C4-2B (cell line): ENCODE data around the gene CIRBP.

ENCODE experiments used
- H3K27ac ChIP-seq: fragments of 450-650 bp; 2 replicates; pipeline ENCODE4 v1.5.1; 2017
- CTCF ChIP-seq: fragments of 450-650 bp; conservative IDR thresholded peaks from 2 replicates; pipeline ENCODE4 v1.5.1; 2017; ENCODE audit warnings: mild to moderate bottlenecking
- ZFX ChIP-seq: fragments of 450-650 bp; IDR thresholded peaks from 2 replicates; pipeline ENCODE4 v1.6.1; 2017

CIRBP gene

GRCh38 chr19:1231729-1232637 lies 37.1 kb upstream of the CIRBP start:
- no peak overlapping the region for H3K27ac ChIP-seq
- TF ChIP-seq CTCF (no peak), ZFX (no peak)

- no peak for TF ChIP-seq CTCF
- TF ChIP-seq ZFX = no peak
- no peak overlapping the region for H3K27ac ChIP-seq
Observed at GRCh38 chr19:1232652-1233072, 36.5 kb upstream of the CIRBP start.

- TF ChIP-seq CTCF (no peak), ZFX (no peak)
- no peak overlapping the region for H3K27ac ChIP-seq
Observed at GRCh38 chr19:1233115-1233667, 35.9 kb upstream of the CIRBP start.

DNA sequence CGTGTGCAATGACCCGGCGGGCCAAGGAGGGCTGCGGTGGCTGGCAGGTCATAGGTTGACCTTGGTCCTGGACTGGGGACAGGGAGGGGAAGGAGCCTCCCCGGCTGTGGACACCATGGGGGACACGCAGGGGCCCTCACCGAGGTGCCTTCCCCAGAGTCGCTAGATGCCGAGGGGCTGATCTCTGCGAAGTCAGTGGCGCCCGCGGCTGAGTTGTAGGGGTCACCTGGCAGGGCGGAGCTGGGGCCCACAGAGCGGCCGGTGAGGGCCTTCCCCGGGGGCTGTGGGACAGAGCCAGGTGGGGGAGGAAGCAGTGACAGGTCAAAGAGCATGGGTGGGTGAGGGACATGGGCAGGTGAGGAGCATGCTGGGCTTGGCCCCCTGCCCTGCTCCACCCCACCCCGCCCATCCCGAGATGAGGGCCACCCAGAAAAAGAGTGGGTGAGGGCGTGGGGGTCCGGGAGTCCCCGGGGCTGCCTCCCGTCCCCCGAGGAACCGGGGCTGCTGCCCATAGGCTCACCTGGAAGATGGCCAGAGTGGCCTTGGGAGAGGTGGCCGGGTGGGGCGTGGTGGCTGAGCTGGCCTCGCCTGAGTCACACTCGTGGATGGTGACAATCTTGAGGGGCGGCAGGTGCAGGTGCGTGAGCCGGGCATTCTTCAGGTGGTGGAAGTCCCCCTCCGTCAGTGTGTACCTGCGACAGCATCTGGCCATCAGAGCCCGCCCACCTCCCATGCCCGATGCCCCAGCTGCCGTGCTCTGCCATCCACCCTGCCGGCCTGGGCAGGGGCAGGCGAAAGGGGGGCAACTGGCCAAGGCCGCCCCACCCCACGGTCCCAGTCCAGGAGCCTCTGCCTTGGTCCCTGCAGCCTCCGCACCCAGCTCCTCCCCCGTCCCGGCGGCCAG lies 34.8 kb upstream of the CIRBP start:
- TF ChIP-seq ZFX (no peak), CTCF (no peak)
- H3K27ac ChIP-seq = no peak overlapping the region

- TF ChIP-seq ZFX = no peak
- no peak for TF ChIP-seq CTCF
- H3K27ac ChIP-seq = no peak overlapping the region
Observed at GRCh38 chr19:1234955-1235380, 34.2 kb upstream of the CIRBP start.

DNA sequence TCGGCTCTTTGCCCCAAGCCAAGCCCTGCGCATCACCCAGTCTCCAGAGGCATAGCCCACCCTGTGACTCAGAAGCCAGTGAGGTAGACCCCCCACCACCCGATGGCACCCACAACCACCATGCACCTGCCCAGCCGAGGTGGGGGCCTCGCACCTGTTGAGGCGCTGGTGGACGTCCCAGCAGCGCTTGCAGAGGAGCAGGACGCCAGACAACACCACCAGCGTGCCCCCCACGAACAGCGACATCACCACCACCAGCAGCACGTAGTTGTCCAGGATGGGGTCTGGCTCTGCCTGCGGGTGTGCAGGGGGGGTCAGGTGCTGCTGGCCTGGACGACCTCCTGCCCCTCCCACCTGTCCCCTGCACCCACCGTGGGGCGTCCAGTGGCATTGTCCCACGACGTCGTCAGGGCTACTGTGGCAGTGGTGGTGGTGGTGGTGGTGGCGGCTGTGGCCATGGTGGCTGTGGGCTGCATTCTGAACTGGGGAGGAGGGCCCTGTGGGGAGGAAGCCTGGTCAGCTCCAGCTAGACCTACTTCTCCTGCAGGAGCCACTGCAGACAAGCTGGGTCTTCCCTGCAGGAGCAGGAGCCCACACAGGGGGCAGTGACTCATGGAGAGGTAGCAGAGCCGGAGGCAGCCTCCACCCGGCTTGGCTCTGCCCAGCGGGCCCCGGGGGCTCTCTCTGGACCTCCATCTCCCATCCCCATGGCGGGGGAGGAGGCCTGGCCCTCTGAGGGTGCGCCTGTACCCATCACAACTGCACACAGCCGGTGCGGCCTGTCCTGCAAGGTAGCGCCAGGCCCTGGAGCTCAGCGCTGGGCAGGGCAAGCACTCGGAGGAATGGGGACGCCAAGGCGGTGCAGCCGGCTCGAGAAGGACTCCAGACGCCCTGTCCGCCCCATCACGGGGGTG lies 33.2 kb upstream of the CIRBP start:
- TF ChIP-seq CTCF (no peak), ZFX (no peak)
- no peak overlapping the region for H3K27ac ChIP-seq
